ENCODE data around the gene MIF.
"Not testable (repeated sequence)": the region's sequence is repeated elsewhere in the genome, so short reads cannot be mapped to it uniquely, and the experiment has no call there.

MIF gene

DNA sequence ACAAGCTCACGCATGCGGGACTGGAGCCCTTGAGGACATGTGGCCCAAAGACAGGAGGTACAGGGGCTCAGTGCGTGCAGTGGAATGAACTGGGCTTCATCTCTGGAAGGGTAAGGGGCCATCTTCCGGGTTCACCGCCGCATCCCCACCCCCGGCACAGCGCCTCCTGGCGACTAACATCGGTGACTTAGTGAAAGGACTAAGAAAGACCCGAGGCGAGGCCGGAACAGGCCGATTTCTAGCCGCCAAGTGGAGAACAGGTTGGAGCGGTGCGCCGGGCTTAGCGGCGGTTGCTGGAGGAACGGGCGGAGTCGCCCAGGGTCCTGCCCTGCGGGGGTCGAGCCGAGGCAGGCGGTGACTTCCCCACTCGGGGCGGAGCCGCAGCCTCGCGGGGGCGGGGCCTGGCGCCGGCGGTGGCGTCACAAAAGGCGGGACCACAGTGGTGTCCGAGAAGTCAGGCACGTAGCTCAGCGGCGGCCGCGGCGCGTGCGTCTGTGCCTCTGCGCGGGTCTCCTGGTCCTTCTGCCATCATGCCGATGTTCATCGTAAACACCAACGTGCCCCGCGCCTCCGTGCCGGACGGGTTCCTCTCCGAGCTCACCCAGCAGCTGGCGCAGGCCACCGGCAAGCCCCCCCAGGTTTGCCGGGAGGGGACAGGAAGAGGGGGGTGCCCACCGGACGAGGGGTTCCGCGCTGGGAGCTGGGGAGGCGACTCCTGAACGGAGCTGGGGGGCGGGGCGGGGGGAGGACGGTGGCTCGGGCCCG, at the start of gene MIF:
MIF (plus strand) TSS at position 439 of the 765 bp plus-strand sequence; CDS start at position 531, 92 bp downstream.
- peak; percentile 96 for DNase-seq

DNA sequence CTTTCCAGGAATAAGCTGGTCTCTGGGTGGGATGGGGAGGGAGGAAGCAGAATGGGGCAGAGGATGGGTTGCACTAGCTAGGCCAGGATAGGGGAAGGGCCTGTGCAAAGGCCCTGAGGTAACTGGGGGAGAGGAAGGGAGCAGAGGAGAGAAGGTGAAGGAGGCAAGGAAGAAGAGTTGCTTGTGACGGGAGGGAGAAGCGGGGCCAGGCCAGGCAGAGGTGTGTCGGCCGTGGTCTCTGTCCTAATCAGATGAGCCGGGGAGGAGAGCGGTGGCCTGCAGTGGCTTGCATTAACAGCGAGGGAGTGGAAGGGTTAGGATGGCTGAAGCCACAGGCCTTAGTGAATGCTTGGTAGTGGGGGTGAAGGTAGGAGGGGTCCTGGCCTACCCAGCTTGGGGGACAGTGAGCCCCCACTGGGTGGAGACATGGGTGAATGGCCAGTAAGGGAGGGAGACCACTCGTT, 49.4 kb upstream of the MIF start:
- no peak for DNase-seq

DNA sequence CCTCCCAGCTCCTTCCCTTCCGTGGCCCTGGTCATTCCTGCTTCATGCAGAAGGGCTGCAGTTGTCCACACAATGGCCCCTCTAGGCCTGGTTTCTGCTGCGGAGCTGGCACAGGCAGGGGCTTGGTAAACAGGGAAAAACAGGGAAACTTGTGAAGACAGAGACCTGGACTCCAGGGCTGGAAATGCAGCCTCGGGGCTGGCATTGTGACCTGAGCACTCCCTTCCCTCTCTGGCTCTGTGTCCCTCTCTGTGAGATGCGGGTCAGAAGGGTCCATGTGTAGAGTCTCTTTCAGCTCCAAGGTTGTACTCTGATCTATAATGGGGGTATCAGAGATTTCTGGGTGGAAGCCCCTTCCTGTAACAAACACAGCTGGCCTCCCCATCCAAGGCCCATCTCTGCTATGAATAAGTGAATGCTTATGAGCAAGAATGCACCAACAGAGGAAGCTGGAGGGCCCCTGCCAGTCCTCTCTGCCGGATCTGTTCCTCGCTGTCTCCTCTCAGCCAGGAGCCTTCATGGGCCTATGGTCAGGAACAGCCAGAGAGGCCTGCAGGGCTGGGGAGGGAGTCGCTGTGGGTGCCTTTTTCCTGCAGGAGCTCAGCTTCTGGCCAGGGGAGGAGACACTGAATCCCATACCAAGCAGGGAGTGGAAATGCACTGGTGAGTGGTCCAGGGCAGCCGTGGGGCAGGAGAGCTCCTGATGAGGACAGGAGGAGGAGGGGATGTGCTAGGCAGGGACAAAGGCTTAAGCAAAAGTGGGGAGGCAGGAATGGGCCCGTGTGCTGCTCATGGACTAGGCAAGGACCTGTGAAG, 48.7 kb upstream of the MIF start:
- DNase-seq: no peak

DNA sequence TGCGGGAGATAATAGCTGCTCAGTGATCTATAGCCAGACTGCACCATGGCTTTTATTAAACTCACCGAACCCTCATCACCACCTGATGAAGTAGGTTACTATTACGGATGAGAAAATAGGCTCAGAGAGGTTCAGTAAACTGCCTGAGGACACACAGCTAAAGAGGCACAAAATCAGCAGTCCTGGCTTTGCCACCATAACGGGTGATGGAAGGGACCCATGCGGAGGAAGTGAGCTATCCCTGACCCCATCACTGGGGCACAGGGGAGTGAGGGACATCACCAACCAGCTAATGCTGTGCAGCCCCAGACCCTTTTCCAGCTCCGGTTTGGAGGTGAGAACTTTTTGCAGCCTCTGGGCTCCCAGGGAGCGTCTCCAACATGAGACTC, 48.1 kb upstream of the MIF start:
- no peak for DNase-seq

DNA sequence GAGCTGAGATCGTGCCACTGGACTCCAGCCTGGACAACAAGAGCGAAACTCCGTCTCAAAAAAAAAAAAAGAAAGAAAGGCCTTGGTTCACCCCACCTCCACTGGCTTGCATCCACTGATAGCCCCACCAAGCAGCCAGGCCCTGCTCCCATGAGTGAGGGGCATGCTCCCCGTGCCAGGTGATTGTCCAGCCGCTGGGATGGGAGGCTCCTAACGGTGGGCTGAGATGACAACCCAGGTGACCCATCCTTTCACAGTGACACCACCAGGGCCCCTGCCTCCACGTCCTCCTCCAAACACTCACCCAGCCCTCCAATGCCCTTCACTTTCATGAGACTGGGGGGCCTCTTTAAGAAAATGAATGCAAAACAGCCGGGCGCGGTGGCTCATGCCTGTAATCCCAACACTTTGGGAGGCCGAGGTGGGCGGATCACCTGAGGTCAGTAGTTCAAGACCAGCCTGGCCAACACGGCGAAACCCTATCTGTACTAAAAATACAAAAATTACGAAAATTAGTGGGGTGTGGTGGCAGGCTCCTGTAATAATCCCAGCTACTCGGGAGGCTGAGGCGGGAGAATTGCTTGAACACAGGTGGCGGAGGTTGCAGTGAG, 46.8 kb upstream of the MIF start:
- DNase-seq: no peak

DNA sequence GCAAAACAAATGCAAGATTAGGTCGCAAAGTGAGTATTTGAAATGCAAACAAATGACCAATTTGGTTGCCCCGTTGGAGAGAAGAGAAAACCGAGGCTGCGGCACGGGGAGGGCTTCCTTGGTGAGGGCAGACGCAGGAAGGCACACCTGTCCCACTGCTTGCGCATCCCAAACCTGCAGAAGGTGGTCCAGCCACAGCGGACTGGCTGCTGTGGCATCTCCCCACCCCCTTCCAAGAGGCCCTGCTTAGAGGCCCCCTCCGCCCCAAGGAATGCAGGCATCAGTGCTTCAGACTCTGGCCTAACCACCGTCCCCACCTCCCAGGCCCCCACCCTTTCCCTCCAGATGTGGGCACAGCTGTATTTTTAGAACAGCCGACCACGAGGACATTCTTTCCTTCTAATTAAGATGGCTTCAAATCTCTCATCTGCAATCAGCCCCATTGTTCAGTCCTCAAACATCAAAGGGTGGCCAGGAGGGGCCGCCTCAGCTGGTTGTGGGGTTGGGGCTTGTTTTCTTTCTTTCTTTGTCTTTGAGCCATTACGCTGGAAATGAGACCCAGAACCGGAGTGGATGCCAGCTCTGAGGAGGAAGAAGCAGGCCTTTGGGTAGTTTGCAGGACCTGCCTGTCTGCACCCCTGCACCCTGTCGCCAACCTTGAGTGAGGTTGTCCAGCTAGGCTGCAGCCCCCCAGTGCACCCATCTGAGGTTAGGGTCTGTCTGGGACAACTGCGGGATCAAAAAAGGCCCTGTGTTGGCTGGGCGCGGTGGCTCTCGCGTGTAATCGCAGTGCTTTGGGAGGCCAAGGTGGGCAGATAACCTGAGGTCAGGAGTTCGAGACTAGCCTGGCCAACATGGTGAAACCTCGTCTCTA, 46.0 kb upstream of the MIF start:
- DNase-seq: no peak

DNA sequence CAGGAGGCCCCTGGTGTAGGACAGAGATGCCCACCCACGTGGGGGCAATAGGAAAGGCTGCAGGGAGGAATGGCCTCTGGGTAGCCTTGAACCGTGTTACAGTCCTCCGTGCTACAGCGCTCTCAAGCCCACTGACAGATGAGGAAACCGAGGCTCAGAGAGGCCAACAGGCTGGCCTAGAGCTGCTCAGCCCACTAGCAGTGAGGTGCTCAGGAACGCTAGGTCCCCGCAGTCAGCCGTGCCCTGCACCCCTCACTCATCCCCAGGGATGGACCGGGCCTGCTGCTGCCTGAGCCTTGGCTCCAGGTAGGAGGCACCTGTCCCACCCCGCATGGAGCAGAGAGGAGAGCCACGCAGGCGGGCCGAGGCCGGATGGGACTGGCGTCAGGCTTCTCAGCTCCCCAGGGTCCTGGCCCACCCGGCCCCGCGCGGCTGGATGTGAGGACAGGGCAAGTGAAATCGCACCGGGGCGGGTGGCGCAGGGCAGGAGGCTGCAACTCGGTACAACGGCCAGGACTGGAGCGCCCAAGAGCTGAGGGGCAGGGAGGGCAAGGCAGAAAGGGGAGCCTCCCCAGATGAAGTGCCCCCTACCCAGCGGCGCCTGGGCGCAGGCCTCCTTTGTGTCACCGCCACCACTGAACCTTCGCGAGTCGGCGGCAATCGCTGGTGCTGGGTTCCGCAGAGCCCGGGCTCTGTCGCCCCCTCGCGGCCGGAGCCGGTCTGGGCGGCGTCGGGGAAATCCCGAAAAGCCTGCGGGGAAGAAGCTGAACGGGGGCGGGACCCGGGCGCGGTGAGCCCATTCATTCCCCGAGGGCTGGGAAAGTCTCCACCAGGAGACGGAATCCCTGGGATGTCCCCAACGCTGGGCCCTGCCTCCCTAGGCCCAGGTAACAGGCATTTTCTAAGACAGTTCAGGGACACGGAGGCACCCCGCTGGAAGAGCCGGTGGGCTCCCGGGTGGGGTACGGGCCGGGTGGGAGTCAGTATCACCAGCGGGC, 44.9 kb upstream of the MIF start:
- peak; percentile 87 for DNase-seq

DNA sequence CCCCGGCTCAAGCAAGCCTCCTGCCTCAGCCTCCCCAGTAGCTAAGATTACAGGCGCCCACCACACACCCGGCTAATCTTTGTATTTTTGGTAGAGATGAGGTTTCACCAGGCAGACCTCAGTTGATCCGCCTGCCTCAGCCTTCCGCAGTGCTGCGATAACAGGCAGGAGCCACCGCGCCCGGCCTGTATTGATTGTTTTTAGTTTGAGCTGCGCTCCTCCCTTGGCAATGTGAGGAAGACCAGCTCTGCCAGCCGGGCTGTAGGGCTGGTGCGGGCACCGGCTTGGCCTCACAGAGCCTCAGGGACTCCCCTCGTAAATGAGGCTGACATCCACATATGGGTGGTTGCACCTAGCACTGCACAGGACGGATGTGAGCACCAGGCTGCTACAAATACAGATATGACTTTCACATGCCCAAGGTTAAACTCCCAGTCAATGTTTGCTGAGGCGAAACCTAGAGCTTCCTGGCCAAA, 44.0 kb upstream of the MIF start:
- DNase-seq: no peak

DNA sequence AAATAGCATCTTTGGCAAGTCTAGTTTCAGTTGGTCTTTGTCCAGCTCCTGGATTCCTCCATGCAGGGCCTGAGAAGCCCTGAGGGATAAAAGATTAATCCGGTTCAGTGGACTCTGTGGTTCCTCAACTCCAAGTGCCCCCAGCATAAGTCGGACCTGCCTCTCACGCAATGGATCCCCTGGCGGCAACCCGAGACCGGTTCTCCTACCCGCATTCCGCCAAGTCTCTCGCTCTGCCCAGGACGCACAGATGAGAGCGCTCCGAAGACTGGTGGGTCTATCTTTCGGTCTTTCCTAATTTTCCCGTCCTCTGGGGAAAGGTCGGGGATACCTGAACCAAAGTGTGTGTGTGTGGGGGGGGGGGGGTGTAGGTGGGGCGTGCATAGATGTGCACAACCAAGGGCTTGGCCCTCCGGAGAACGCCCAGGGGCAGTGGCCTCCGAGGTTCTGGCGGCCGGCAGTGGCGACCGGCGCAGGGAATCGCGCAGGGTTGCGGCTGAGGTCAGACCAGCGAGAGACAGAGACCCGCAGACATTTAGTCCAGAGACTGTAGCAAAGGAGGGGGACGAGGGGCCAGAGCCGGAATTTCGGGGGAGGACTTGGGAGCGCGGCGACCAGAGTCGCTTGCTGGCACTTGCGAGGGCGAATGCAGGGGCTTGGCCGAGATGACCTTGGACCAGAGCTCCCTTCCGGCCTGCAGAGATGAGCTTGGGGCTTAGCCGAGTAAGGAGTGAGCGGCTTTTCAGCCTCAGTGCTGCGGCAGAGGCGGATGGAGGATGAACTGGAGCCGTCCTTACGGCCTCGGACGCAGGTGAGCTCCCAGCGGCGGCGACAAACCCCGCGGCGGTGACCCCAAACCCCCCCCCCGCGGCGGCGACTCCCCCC, 37.2 kb upstream of the MIF start:
- no peak for DNase-seq

DNA sequence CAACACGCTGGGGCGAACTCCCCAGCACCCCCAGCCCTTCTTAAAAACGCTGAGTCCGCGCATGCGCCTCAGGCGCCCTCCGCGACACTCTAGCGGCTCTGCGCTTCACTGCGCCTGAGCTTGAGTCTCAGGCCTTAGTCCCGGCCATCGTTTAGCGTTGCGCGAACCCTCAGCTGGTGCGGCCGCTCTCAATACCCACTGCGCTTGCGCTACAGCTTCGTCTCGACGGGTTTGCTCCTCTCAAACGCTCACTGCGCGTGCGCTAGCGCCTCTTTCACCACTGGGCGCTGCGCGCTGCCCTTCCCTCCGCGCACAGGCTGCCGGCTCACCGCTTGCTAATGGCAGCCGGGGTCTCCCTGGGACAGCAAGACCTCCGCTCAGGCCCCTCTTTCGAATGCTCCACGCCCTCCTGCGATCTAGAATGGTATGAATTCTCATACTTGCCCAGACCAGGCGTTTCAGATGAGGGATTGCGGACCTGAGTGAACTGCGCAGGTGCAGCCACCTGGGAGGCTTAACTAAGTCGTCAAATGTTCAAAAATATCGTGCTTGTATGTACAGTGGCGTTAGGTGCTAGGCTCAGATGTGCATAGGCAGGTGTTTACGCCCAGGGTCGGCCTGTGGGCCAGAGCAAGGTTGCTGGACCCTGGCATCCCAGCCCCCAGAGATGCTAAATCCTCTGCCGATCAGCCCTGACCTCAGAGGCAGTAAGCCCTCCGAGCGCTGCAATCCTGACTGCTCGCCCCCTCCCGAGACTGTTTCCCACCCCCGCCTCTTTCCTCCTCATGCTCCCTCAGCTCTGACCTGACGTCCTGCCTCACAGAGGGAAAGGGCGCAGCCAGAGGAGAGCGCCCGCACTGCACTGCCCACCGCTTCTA, 36.3 kb upstream of the MIF start, which contains the start of gene SLC2A11:
SLC2A11 (plus strand) TSS at position 270 of the 878 bp plus-strand sequence; CDS start at position 395, 125 bp downstream.
- DNase-seq: peak; percentile 96

DNA sequence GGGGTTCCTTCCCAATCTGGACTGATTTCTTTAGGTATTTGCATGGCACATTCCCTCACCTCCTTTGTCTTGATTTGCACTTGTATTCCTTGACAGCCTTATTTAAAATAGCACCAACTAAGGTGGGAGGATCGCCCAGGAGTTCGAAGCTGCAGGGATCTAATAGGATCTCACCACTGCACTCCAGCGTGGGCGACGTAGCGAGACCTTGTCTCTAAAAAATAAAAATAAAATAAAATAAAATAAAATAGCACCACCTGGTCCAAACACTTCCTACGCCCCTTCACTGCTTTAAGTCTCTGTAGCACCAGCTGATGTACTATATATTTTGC, 35.7 kb upstream of the MIF start:
- no peak for DNase-seq

DNA sequence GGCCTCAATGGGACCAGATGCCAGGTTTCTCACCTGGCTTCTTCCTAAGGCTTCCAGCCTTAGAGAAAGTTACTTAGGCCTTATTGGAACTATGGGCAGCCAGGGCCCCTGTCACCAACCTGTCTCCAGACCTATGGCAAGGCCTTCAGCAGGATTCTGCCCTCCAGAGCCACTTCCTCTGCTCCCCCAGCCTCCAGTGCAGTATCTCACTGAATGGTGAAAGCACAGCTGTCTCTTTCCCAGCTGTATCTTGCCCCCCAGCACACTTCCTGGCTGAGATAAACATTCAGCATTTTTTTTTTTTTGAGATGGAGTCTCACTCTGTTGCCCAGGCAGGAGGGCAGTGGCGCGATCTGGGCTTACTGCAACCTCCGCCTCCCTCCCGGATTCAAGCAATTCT, 35.0 kb upstream of the MIF start:
- no peak for DNase-seq

DNA sequence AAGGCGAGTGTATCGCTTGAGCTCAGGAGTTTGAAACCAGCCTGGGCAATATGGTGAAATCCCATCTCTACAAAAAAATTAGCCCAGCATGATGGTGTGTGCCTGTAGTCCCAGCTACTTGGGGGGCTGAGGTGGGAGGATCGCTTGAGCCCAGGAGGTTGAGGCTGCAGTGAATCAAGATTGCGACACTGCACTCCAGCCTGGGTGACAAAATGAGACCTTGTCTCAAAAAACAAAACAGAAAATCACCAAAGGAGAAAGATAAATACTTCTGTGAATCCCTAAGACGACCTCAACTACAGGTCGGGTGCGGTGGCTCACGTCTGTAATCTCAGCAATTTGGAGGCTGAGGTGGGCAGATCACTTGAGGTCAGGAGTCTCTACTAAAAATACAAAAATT, 34.0 kb upstream of the MIF start:
- DNase-seq: not testable (repeated sequence)

DNA sequence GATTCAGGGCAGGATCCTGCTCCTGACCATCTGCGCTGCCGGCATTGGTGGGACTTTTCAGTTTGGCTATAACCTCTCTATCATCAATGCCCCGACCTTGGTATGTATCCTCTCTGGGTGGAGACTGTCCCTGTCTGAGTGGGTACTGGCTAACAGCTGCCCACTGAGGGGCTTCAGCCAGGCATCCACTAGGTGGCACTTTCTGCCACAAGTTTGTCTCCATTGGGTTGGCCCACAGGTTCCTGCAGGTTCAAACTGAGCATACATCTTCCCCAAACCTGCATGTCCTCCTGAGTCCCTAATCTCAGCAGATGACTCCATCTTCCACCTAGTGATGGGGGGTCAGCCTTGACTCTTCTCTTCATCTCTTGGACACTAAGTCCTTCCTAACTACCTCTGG, 32.1 kb upstream of the MIF start:
- DNase-seq: peak; percentile 40

DNA sequence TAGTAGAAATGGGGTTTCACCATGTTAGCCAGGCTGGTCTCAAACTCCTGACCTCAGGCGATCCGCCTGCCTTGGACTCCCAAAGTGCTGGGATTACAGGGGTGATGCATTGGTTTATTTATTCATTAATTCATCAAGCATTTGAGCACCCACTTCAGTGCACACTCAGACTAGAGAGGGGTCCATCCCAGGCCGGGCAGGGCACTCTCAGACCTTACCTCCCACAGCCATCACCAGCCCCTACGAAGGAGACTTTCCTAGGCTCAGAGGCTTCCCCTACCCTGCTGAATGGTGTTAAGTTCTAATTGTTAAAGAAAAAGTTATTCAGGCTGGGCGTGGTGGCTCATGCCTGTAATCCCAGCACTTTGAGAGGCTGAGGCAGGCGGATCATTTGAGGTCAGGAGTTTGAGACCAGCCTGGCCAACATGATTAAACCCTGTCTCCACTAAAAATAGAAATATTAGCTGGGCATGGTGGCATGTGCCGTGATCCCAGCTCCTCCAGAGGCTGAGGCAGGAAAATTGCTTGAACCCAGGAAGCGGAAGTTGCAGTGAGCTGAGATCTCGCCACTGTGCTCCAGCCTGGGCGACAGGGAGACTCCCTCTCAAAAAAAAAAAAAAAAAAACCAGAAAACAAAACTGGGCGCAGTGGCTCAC, 29.6 kb upstream of the MIF start:
- not testable (repeated sequence) for DNase-seq

DNA sequence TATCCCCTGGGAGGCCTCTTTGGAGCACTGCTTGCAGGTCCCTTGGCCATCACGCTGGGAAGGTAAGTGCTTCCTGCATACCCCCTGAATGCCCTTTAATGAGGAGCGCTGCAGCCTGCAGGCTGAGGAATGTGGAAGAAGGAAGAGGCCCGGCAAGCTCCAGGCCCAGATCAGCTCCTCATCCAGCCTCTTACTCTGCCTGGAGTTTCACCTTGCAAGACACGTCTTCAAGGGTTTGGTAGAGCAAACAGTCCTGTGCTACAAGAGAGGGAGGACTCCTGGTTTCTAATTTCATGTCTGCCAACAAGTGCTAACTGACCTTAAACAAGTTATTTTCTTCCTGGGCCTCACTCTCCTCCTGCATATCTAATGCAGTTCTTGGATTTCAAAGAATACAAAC, 25.6 kb upstream of the MIF start:
- DNase-seq: no peak

DNA sequence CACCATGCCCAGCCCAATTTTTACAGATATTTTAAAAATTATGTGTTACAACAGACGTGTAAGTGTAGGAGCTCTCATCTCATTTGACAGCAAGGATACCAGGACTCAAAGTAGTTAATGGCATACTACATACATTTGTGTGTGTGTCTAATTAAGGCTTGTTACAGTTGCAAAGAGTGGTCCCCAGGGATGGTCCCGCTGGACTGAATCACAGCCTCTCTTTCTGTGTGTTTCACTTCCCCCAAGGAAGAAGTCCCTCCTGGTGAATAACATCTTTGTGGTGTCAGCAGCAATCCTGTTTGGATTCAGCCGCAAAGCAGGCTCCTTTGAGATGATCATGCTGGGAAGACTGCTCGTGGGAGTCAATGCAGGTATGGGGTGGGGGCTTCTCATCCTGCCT, 19.3 kb upstream of the MIF start:
- no peak for DNase-seq

DNA sequence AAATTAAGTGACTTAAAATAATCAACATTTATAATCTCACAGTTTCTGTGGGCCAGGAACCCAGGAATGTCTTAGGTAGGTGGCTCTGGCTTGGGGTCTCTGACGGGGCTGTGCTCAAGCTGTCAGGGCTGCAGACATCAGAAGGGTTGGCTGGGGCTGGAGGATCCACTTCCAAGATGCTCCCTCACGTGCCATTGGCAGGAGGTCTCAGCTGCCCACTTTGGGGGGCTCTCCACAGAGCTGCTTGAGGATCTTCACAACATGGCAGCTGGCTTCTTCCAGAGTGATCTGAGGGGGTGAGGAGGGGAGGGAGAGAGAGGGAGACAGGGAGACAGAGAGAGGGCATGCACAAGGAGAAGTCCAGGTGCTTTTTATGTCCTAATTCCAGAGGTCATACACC, 18.4 kb upstream of the MIF start:
- no peak for DNase-seq

DNA sequence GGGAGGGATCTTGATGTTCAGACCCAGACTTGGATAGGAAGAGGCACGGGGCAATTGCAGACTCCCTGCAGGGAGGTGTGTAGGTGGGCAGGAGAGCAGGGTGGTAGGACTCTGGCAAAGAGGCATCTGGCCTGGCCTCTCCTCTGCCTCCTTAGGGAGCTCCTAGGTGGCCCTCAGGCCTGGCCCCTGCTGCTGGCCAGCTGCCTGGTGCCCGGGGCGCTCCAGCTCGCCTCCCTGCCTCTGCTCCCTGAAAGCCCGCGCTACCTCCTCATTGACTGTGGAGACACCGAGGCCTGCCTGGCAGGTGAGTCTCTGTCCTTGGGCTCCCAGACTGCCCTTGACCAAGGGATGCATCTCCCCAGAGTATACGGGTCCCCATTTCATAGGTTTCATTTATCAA, 16.6 kb upstream of the MIF start:
- no peak for DNase-seq
